H1 (cell line): ENCODE data around the gene ZNF598. TPM values are rescaled to one million over a fixed set of nuclear protein-coding genes. Genes with fewer than 3 reads are reported as not detected.

Experiments used
- CBX5 ChIP-seq: fragments of 300-800, 300-1000 bp; sonication (generic); IDR thresholded peaks from 2 replicates; pipeline ENCODE4 v1.7.1; 2016; ENCODE audit warnings: antibody characterized with exemption, low read length, low read depth
- CREB1 ChIP-seq: IDR thresholded peaks from 2 replicates; pipeline ENCODE4 v1.6.1; 2012; ENCODE audit warnings: inconsistent platforms
- GTF2F1 ChIP-seq: IDR thresholded peaks from 2 replicates; pipeline ENCODE4 v1.6.1; 2012; ENCODE audit warnings: low read depth, low read length, improper control_type of control experiment, borderline replicate concordance
- HDAC2 ChIP-seq, 2 experiments: fragments of 300-600 bp in 1 of 2; sonication (generic) in 1 of 2; IDR thresholded peaks; 2 replicates each; pipeline ENCODE4 v1.6.1; 2011 to 2012; ENCODE audit warnings: low read depth in 2 of 2, low read length in 2 of 2, mild to moderate bottlenecking in 2 of 2, moderate library complexity in 2 of 2, borderline replicate concordance in 1 of 2, inconsistent platforms in 1 of 2
- HDAC6 ChIP-seq: IDR thresholded peaks from one replicate; pipeline ENCODE4 v1.7.1; 2012; ENCODE audit warnings: low read depth, mild to moderate bottlenecking, inconsistent platforms, low read length, moderate library complexity
- NRF1 ChIP-seq: IDR thresholded peaks from 2 replicates; pipeline ENCODE4 v1.6.1; 2011; ENCODE audit warnings: mild to moderate bottlenecking, low read depth, low read length, improper control_type of control experiment
- RFX5 ChIP-seq: IDR thresholded peaks from 2 replicates; pipeline ENCODE4 v1.6.1; 2011; ENCODE audit warnings: low read depth, low read length, improper control_type of control experiment, borderline replicate concordance
- SIN3A ChIP-seq, 2 experiments: IDR thresholded peaks in 1 of 2; conservative IDR thresholded peaks in 1 of 2; 2 replicates each; pipeline ENCODE4 v1.6.1; 2011 to 2012; ENCODE audit warnings: low read length in 2 of 2, improper control_type of control experiment in 1 of 2, low read depth in 1 of 2, mild to moderate bottlenecking in 1 of 2
- YY1 ChIP-seq: IDR thresholded peaks from 2 replicates; pipeline ENCODE4 v1.6.1; 2011; ENCODE audit warnings: low read depth, mild to moderate bottlenecking, low read length
- ZNF274 ChIP-seq: IDR thresholded peaks from 2 replicates; pipeline ENCODE4 v1.7.0; 2012; ENCODE audit warnings: low read length, borderline replicate concordance; ENCODE audit errors: extremely low read depth
- polyA plus RNA-seq, 7 experiments: library from polyadenylated mRNA; depleted of rRNA in 3 of 7; stranded (reverse) in 5 of 7; unstranded in 2 of 7; fragments of >200 nt in 5 of 7; fragments of 200-250 nt in 2 of 7; gene quantifications; 1 replicate in 5 of 7; 2 replicates in 1 of 7; 4 replicates in 1 of 7; pipeline versions ENCODE4 v1.2.1 to v1.2.3, GENCODE V29; 2011 to 2013; ENCODE audit warnings: missing spikeins in 2 of 7, mixed read lengths in 2 of 7
- total RNA-seq: library from RNA; stranded (reverse); fragmentation: NEBNext Ultra II Directional; extraction: Animal tissue kit (Norgen Biotek cat#: 25700); gene quantifications from 2 replicates; pipeline ENCODE4 v1.2.1, GENCODE V29; 2021
- TF ChIP-seq, protein P1 (sequence below): IDR thresholded peaks from 2 replicates; pipeline ENCODE4 v1.6.1; 2012; ENCODE audit warnings: inconsistent platforms
- TF ChIP-seq, protein P2 (sequence below): IDR thresholded peaks from 2 replicates; pipeline ENCODE4 v1.6.1; 2012; ENCODE audit warnings: low read length, inconsistent platforms

Gene ZNF598
- total and polyA plus RNA-seq, 2 of the 8 experiments (the other 6 are each of a cell fraction or from before 2014, with no cell fraction given) = 29.3 to 47.6 TPM

DNA sequence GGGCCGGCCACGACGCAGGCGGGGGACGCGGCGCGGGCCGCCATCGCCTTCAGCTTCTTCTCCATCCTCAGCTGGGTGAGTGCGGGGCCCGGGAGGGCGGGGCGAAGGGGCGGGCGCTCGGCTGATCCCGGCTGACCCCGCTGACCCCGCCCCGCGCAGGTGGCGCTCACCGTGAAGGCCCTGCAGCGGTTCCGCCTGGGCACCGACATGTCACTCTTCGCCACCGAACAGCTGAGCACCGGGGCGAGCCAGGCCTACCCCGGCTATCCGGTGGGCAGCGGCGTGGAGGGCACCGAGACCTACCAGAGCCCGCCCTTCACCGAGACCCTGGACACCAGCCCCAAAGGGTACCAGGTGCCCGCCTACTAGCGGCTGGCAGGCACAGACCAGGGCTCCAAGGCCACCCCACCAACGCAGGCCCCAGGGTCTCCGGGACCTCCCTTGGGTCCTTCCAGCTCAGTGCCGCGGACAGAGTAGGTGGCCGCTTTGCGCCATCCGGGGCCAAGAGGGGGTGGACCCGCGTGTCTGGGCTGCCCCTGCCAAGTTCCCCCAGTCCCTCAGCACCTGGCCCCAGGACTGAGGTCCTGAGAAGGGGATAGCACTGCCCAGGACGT is 16.8 kb downstream of the ZNF598 start (continued):
- 0 out of 4 replicates have a peak, but pooled peaks of 1 of the 2 experiments have one; percentile 1 for TF ChIP-seq HDAC2 (IDR thresholded peaks at IDR 0.05; ENCODE audit: borderline replicate concordance in 1 of 2, low read depth in 2 of 2, low read length in 2 of 2)
- TF ChIP-seq CBX5 = no peak
- no peak for TF ChIP-seq CREB1
- peak; percentile 85 for TF ChIP-seq YY1
- TF ChIP-seq, protein P1, sequence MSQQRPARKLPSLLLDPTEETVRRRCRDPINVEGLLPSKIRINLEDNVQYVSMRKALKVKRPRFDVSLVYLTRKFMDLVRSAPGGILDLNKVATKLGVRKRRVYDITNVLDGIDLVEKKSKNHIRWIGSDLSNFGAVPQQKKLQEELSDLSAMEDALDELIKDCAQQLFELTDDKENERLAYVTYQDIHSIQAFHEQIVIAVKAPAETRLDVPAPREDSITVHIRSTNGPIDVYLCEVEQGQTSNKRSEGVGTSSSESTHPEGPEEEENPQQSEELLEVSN = peak; percentile 73; the same call in 1 of the 2 replicates
- TF ChIP-seq SIN3A (conservative IDR thresholded peaks at IDR 0.05 in 1 of 2, IDR thresholded peaks at IDR 0.05 in 1 of 2; ENCODE audit: low read depth in 1 of 2, low read length in 2 of 2) = peak; percentile 55 to 83; a peak in 3 of 4 replicates
- TF ChIP-seq GTF2F1 = no peak
- TF ChIP-seq, protein P2, sequence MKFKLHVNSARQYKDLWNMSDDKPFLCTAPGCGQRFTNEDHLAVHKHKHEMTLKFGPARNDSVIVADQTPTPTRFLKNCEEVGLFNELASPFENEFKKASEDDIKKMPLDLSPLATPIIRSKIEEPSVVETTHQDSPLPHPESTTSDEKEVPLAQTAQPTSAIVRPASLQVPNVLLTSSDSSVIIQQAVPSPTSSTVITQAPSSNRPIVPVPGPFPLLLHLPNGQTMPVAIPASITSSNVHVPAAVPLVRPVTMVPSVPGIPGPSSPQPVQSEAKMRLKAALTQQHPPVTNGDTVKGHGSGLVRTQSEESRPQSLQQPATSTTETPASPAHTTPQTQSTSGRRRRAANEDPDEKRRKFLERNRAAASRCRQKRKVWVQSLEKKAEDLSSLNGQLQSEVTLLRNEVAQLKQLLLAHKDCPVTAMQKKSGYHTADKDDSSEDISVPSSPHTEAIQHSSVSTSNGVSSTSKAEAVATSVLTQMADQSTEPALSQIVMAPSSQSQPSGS = no peak
- no peak for TF ChIP-seq NRF1
- no peak for TF ChIP-seq ZNF274
- no peak for TF ChIP-seq HDAC6
- no peak for TF ChIP-seq RFX5
